ENCODE measurements around the gene C1QTNF6.

Gene C1QTNF6

DNA sequence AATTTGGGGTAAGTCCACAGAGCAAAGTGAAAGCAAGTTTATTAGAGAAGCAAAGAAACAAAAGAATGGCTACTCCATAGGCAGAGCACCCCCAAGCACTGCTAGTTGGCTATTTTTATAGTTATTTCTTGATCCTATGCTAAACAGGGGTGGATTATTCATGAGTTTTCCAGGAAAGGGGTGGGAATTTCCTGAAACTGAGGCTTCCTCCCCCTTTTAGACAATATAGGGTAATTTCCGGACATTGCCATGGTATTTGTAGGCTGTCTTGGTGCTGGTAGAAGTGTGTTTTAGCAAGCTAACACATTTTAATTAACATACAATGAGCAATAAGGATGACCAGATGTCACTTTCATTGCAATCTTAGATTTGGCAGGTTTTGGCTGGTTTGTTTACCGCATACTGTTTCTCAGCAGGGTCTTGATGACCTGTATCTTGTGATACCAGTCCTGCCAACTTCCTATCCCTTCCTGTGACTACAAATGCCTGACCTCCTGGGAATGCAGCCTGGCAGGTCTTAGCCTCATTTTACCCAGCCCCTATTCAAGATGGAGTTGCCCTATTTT is 937 bp upstream of the C1QTNF6 start:
- no peak for DNase-seq

DNA sequence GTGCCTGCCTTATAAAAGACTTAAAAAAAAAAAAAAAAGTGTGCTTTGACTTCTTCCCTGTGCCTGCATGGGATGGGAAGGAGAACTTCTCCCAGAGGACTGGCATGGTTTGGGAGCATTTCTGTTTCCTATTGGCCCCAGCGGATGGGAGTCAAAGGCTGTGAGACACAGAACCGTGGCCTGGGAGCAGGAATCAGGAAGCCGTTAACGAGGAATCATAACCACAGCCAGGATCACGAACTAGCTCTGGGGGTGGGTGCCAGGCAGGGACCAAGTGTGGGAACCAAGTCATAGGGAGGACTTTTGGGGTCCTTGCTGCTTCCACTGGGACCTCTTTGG is 526 bp downstream of the C1QTNF6 start:
- DNase-seq = no peak

DNA sequence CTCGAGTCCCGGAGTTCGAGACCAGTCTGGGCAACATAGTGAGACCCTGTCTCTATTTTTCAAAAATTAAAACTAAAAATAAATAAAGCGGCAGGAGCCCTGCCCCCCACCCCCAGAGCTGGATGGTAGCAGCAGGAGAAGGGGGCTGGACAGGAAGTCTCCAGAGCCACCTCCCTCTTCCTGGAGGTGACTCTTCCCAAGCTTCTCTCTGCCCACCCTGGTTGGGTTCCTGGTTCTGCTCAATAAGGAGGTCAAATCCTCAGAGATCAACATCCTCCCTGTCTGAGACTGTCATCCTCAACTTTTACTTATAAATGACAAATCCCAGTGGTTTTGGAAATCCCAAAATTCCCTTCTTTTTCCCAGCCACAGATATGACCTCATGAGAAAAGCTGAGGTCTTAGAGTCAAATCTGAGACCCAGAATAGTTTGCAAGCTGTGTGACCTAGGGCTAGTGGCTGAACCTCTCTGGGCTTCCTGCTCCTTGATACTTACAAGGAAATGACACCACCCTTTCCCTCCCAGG is 987 bp downstream of the C1QTNF6 start:
- DNase-seq = no peak

DNA sequence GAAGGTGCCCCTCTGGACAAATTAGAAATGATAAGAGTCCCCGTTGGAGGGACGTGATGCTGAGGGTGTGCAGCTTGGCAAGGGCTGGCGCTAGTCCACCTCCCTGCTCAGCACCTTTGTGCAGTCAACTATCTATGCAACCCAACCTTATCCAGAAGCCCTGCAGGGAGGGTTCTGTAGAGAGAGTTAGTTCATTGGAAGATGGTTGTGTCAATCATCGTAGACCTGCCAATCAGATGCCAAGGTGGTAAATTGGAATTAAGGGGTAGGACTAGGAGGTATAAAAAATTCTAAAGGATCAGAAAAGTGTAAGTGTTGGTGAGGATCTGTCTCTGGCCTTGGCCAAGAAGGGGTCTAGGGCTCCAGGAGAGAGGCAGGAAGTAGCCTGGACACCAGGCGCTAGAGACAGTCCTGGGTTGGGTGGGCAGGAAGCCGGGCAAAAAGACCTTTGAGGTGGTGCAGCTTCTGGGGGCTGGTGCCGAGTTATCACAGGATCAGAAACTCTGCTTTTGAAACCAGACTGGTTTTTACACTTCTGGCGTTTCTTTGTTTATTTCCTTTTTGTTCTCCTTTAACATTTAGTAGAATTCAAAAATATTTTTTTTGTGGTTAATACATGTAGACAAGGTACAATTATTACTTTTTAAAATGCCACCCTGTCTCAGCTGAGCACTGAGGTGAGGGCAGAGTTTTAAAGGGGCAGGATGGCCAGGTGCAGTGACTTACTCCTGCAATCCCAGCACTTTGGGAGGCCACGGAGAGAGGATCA is 1.6 kb downstream of the C1QTNF6 start:
- DNase-seq = peak; percentile 64

- DNase-seq = no peak
Observed at GRCh38 chr22:37185646-37186227, 2.3 kb downstream of the C1QTNF6 start.

DNA sequence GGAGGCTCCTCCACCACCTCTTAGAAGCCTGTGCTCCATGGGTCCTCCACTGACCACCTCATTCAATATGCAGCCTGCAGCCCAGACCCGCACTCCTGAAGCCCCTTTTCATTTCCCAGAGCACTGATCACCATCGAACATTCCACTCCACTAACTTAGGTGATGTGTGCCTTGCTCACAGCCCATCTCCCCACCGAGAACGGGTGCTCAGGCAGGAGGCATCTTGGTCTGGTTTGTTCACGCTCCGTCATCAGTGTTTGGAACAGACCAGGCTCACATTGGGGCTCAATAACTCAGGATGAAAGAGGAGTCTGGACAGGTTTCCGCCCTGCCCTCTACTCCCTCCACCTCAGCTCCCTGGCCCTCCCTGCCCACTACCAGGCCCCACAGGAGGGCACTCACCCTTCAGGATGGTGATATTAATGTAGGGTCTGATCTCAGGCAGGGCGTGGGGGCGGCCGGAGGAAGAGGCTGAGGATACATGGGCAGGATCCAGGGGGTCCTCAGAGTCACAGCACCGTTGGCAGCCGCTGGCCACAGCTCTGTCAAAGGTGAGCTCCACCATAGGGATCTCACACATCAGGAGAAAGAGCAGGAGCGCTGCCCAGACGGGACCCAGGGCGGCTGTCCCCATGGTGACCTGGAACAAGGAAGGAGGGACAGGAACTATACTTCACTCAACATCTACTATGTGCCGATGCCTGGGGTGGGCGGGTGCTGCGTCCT is 3.1 kb downstream of the C1QTNF6 start:
- no peak for DNase-seq

DNA sequence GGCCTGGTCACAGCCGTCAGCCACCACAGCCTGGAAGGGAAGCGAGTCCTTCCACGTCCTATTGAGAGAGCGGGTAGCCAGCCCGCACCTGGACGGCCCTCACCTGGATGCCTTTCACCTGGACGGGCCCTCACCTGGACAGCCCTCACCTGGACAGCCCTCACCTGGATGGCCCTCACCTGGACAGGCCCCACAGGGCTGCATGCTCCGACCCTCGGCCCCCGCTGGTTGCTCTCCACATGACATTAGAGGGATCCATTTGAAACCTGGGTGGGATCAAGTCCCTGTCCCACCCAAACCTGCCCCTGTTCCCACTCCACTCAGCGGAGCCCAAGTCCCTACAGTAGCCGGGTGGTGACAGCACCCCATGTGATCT is 3.7 kb downstream of the C1QTNF6 start:
- no peak for DNase-seq

GRCh38 chr22:37183432-37184379 is 4.3 kb downstream of the C1QTNF6 start:
- DNase-seq = no peak

DNA sequence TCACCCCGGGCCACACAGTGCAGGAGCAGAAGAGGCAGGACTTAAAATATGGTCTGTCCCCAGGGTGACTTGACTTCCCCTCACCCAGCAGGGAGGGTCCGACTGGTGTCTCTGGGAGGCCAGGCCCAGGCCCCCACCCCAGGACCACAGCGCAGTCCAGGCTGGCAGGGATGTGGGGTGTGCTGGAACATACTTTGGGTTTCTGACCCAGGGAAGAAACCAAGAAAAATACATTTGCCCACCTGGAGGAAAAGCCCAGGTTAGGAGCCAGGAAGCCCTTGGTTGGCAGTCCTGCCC is 5.2 kb downstream of the C1QTNF6 start:
- no peak for DNase-seq

- DNase-seq = no peak
Observed at GRCh38 chr22:37182101-37182948, 5.7 kb downstream of the C1QTNF6 start.

GRCh38 chr22:37181681-37182080 is 6.4 kb downstream of the C1QTNF6 start:
- DNase-seq = no peak

DNA sequence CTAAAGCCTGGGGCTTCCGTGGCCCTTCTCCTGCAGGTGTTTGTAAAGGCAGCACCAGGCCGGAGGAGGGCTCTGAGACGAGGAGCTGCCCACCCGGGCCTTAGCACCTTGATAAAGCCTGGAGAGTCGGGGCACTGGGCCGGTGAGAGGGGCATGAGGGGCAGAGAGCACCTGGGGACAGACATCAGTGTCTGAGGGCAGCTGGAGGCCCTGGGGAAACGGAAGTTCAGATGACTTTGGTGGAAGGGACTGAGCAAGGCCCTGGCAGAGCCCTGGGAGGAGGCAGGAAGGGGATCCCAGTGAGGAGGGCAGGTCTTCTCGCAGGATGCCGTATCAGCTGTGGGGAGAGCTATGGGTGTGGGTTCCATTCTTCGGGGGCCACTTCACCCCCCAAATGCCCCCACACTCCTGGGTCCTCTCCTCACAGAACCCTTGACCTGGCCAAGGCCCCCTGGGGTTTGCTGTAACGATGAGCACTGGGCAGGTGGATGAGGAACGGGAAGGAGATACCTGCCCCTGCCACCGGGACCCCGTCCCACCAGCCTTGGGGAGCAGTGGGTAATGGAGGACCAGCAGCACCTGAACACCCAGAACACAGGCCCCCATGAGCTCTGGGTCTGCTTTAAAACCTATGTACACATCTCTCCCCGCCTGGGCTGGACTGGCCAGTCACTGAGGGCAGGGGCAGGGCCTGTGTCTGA is 7.4 kb downstream of the C1QTNF6 start:
- no peak for DNase-seq

- DNase-seq = no peak
Observed at GRCh38 chr22:37179622-37180420, 8.2 kb downstream of the C1QTNF6 start.

GRCh38 chr22:37179126-37179470 is 8.9 kb downstream of the C1QTNF6 start:
- DNase-seq = no peak

DNA sequence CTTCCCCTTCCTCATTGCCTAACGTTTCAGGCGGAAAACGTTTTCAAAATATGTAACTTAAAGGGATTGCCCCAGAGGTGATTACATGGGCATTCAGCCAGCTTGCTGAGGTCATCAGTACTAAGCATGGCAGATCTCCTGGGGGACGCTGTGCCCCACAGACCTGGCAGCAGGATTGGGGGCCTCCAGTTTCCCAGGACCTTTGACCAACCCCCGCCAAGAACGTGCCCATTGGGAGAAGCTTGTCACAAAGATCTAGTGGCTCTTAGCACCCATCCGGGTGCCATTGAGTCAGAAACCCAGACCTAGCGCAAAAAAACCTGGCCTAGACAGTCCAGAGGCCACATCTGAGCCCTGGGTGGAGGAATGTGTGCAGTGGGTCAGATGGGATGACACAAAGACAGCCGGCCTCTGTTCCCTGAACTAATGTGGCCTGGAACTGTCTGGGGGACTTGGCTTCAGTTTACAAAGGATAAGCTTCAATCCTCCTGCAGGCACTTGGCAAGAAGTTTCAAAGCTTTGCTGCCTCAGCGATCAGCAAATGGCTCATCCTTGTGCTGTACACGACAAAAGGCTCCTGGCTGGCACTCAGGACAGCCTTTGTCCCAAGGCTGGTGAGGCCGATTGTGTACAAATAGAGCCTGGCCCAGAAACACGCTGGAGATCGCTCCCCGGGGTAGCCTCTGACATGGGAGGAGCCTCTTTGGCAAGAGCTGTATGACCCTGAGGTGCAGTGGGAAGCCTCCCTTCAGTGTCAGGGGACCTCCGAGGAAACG is 9.5 kb downstream of the C1QTNF6 start:
- no peak for DNase-seq

DNA sequence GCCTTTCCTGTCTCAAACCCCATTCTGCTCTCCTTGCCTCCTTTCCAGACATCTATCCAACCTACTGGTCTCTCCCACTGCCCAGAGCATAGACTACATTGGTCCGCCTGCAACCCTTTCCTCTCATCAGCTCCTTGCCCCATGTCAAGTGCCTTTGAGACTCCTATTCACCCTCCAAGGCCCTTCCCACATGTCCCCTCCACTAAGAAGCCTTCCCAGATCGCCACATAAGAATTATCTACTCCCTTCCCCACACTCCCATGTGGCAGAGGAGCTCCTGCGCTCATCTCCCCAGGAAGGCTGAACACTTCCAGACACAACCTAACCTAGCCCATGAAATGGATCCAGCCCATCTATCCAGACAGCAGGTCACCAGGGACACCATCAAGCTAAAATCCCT is 10.3 kb downstream of the C1QTNF6 start:
- DNase-seq = no peak

DNA sequence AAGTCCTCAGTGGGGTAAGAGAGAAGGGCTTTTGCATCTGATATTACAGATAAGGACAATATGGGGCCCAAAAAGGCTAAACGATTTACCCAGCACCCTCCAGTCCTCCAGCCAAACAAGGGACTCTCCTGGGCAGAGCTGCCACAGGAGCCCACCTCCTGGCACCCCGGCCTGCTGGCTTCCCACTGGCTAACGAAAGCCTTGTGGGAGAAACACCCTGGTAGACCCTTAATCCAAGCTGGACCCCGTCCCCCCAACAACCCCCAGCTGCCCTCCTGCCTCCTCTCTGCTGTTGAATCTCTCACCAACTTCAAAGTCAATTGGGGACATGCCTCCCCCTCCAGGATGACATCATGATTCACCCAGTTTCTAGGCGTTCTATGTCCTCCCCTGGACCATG is 10.8 kb downstream of the C1QTNF6 start:
- no peak for DNase-seq

DNA sequence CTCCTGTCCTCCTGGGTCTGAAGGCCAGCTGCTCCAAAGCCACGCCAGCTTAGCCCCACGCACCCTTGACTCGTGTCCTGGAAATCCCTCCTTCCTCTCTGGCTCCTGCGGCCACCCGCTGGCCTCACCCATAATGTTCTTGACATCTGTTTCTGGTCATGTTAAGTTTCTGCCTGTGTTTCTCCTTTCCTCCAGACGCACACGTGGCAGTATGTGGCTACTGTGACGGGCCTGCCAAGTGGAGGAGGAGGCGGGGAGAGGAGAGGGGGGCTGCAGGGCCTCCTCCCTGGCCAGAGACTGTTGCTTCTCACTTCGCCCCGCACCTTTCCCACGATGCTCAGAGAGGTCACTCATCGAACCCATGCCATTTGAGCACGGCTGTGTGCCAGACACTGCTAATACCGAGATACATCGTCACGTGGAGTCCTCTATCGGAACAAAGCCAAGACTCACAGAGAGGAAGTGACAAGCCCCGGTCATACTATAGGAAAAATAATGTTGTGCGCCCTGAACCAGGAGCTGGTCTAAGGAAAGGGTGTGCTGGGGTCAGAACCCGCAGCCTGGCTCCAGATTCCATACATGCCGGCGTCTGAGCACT is 11.5 kb downstream of the C1QTNF6 start:
- no peak for DNase-seq

Measured in 8988T (cell line).